HCT116 (cell line): ENCODE results near the gene TMEM11. TPM values are rescaled to one million over a fixed set of nuclear protein-coding genes. Genes with fewer than 3 reads are reported as not detected.

Source experiments
- ATAC-seq: fragments of 200-7000 bp; cut with Tn5 transposase; 2 replicates; pipeline ENCODE4 v1.9.1; 2020; ENCODE audit warnings: mild to moderate bottlenecking, moderate library complexity
- BruUV-seq: library from RNA; stranded (reverse); fragments of 400-500 nt; replicated peaks from 2 replicates; lab custom pipeline; 2021; lab: Mats Ljungman, UMichigan
- CTCF ChIA-PET: fragments of 300-600 bp; sonication (Branson Sonifier 250); formaldehyde crosslinking; loops from one replicate; lab custom pipeline; 2021; ENCODE audit warnings: antibody characterized with exemption; lab: Charles Lee
- POLR2A ChIA-PET: fragments of 300-600, 350-600 bp; sonication (Branson Sonifier 250); formaldehyde crosslinking; loops from one replicate; lab custom pipeline; 2021; ENCODE audit warnings: antibody characterized with exemption; lab: Charles Lee
- RAD21 ChIA-PET, 2 experiments: fragments of 300-600 bp; sonication (Branson Sonifier 250); formaldehyde crosslinking; loops; one replicate each; lab custom pipeline; 2023; ENCODE audit warnings: low total read pairs in 2 of 2; ENCODE audit not compliant: uncharacterized antibody in 2 of 2, unreplicated experiment in 2 of 2, low non-redundant PET in 1 of 2; lab: Charles Lee
- DNase-seq: peaks from one replicate; pipeline ENCODE4 v3.0.0-alpha.2; 2010; ENCODE audit warnings: low read depth, low spot score
- H2AFZ ChIP-seq: fragments of 200-600 bp; shearing (Covaris generic), sonication (generic); 2 replicates; pipeline ENCODE4 v1.6.1; 2017; ENCODE audit warnings: low read depth, mixed run types, mixed read lengths, antibody characterized with exemption, low read length; ENCODE audit not compliant: poor library complexity, severe bottlenecking
- H3K27ac ChIP-seq: 2 replicates; pipeline ENCODE4 v1.5.1; 2012; ENCODE audit warnings: low read depth, low read length
- H3K27me3 ChIP-seq: fragments of 200-600 bp; sonication (generic); 2 replicates; pipeline ENCODE4 v1.6.1; 2016; ENCODE audit warnings: mixed run types, low read length, mixed read lengths; ENCODE audit not compliant: insufficient read depth
- H3K36me3 ChIP-seq, 2 experiments: fragments of 200-500 bp in 1 of 2; fragments of 200-600 bp in 1 of 2; sonication (Bioruptor generic) in 1 of 2; sonication (generic) in 1 of 2; 2 replicates each; pipeline versions ENCODE4 v1.5.1 to v1.6.1; 2014 to 2016; ENCODE audit warnings: low read length in 2 of 2, inconsistent platforms in 1 of 2, mixed read lengths in 1 of 2, mixed run types in 1 of 2; ENCODE audit not compliant: insufficient read depth in 2 of 2, control insufficient read depth in 1 of 2
- H3K4me1 ChIP-seq, 2 experiments: fragments of 200-600 bp in 1 of 2; sonication (generic) in 1 of 2; 2 replicates each; pipeline versions ENCODE4 v1.5.1 to v1.6.1; 2012 to 2017; ENCODE audit warnings: low read length in 2 of 2, inconsistent platforms in 1 of 2, mild to moderate bottlenecking in 1 of 2, mixed read lengths in 1 of 2, mixed run types in 1 of 2, moderate library complexity in 1 of 2; ENCODE audit not compliant: insufficient read depth in 2 of 2, control insufficient read depth in 1 of 2
- H3K4me2 ChIP-seq: fragments of 200-600 bp; sonication (generic); 2 replicates; pipeline ENCODE4 v1.6.1; 2017; ENCODE audit warnings: mixed run types, low read length, mixed read lengths
- H3K4me3 ChIP-seq, 2 experiments: fragments of 200-600 bp in 1 of 2; sonication (generic) in 1 of 2; replicated peaks in 1 of 2; 2 replicates each; pipeline ENCODE4 v1.5.1; 2011 to 2016; ENCODE audit warnings: low read length in 2 of 2, control low read depth in 1 of 2, low read depth in 1 of 2, mild to moderate bottlenecking in 1 of 2, mixed read lengths in 1 of 2, mixed run types in 1 of 2
- H3K79me2 ChIP-seq: fragments of 200-600 bp; sonication (generic); 2 replicates; pipeline ENCODE4 v1.6.1; 2017; ENCODE audit warnings: mild to moderate bottlenecking, mixed run types, low read length, moderate library complexity, mixed read lengths; ENCODE audit not compliant: insufficient read depth
- H3K9ac ChIP-seq: fragments of 200-600 bp; sonication (generic); 2 replicates; pipeline ENCODE4 v1.6.1; 2016; ENCODE audit warnings: low read length, mixed read lengths
- H3K9me2 ChIP-seq: fragments of 200-600 bp; sonication (generic), shearing (Covaris generic); 2 replicates; pipeline ENCODE4 v1.6.1; 2017; ENCODE audit warnings: mixed run types, mild to moderate bottlenecking, moderate library complexity; ENCODE audit not compliant: insufficient read depth
- H3K9me3 ChIP-seq, 2 experiments: fragments of 200-500 bp in 1 of 2; fragments of 200-600 bp in 1 of 2; sonication (Bioruptor generic) in 1 of 2; sonication (generic) in 1 of 2; 2 replicates each; pipeline ENCODE4 v1.6.1; 2014 to 2017; ENCODE audit warnings: low read length in 2 of 2, mixed read lengths in 2 of 2, inconsistent platforms in 1 of 2, low read depth in 1 of 2, mild to moderate bottlenecking in 1 of 2, mixed run types in 1 of 2, moderate library complexity in 1 of 2; ENCODE audit not compliant: control insufficient read depth in 1 of 2, insufficient read depth in 1 of 2
- H4K20me1 ChIP-seq: fragments of 200-600 bp; sonication (generic), shearing (Covaris generic); 2 replicates; pipeline ENCODE4 v1.6.1; 2017; ENCODE audit warnings: mixed run types, mild to moderate bottlenecking, moderate library complexity; ENCODE audit not compliant: insufficient read depth
- CTCF ChIP-seq, 3 experiments: fragments of 200-600 bp in 1 of 3; sonication (generic) in 1 of 3; IDR thresholded peaks in 2 of 3; conservative IDR thresholded peaks in 1 of 3; 2 replicates each; pipeline ENCODE4 v1.5.1; 2012 to 2017; ENCODE audit warnings: low read depth in 2 of 3, low read length in 2 of 3, antibody characterized with exemption in 1 of 3, borderline replicate concordance in 1 of 3, control low read depth in 1 of 3, mild to moderate bottlenecking in 1 of 3, mixed read lengths in 1 of 3, mixed run types in 1 of 3, moderate library complexity in 1 of 3; ENCODE audit not compliant: insufficient read depth in 1 of 3
- EGR1 ChIP-seq: IDR thresholded peaks from 2 replicates; pipeline ENCODE4 v1.6.1; 2012; ENCODE audit warnings: low read depth
- ELF1 ChIP-seq: IDR thresholded peaks from 2 replicates; pipeline ENCODE4 v1.6.1; 2012; ENCODE audit warnings: low read depth, borderline replicate concordance
- EZH2 ChIP-seq: fragments of 200-600 bp; sonication (generic); IDR thresholded peaks from 2 replicates; pipeline ENCODE4 v1.6.1; 2017; ENCODE audit warnings: antibody characterized with exemption, mixed run types
- EZH2phosphoT487 ChIP-seq: fragments of 200-600 bp; IDR thresholded peaks from 2 replicates; pipeline ENCODE4 v1.6.1; 2018; ENCODE audit warnings: antibody characterized with exemption, borderline replicate concordance
- MAX ChIP-seq: IDR thresholded peaks from 2 replicates; pipeline ENCODE4 v1.6.1; 2012
- SP1 ChIP-seq: IDR thresholded peaks from 2 replicates; pipeline ENCODE4 v1.6.1; 2012; ENCODE audit warnings: low read depth
- YY1 ChIP-seq: IDR thresholded peaks from 2 replicates; pipeline ENCODE4 v1.6.1; 2011; ENCODE audit warnings: low read length, low read depth, moderate library complexity, mild to moderate bottlenecking; ENCODE audit not compliant: insufficient replicate concordance; ENCODE audit errors: extremely low read depth
- ZBTB33 ChIP-seq: IDR thresholded peaks from 2 replicates; pipeline ENCODE4 v1.6.1; 2011; ENCODE audit warnings: mild to moderate bottlenecking, low read length, moderate library complexity; ENCODE audit not compliant: insufficient replicate concordance; ENCODE audit errors: extremely low read depth
- ZFX ChIP-seq: fragments of 450-650 bp; IDR thresholded peaks from 2 replicates; pipeline ENCODE4 v1.6.1; 2017
- ZNF274 ChIP-seq: fragments of 200-500 bp; sonication (Bioruptor generic); IDR thresholded peaks from 2 replicates; pipeline ENCODE4 v1.6.1; 2014; ENCODE audit warnings: mild to moderate bottlenecking, low read depth, low read length, inconsistent platforms
- intact Hi-C: fragments of 100-400 bp; cut with micrococcal nuclease; formaldehyde crosslinking; loops from 2 replicates; pipeline ENCODE4 v1.10.0; 2022
- total RNA-seq: library from RNA; stranded (reverse); gene quantifications from one replicate; pipeline ENCODE4 v1.2.1, GENCODE V29; 2021; ENCODE audit not compliant: unreplicated experiment
- TF ChIP-seq, protein P1 (sequence below): IDR thresholded peaks from 2 replicates; pipeline ENCODE4 v1.6.1; 2012
- TF ChIP-seq, protein P2 (sequence below): IDR thresholded peaks from 2 replicates; pipeline ENCODE4 v1.6.1; 2012; ENCODE audit warnings: low read depth

The TMEM11 gene
- total RNA-seq, 1 experiment from 2014 or later, result 31.0 TPM

DNA sequence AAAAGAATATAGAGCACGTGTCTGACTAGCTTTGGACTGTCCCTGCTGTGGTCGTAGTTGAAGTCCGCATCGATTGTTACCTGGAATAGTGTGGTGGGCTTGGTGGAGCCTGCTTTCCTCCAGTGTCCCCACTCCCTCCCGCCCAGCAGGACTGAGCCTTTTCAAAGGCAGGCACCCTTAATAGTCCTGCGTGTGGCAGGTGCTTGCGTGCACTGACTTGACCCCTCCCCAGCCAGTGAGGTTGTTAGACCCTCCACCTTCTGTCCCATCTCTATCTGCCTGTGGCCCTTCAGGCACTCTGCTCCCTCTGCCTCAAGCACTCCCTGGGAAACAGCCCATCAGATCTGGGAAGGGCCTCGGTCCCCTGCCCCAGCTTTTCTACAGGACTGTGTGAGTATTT is 36.6 kb downstream of the TMEM11 start (continued):
- TF ChIP-seq CTCF (IDR thresholded peaks at IDR 0.05 in 2 of 3, conservative IDR thresholded peaks at IDR 0.05 in 1 of 3; ENCODE audit: borderline replicate concordance in 1 of 3, insufficient read depth in 1 of 3, low read depth in 2 of 3, low read length in 2 of 3) (no peak), EGR1 (no peak), SP1 (no peak), ZBTB33 (no peak), ZNF274 (no peak), ZFX (no peak)
- TF ChIP-seq, protein P1, sequence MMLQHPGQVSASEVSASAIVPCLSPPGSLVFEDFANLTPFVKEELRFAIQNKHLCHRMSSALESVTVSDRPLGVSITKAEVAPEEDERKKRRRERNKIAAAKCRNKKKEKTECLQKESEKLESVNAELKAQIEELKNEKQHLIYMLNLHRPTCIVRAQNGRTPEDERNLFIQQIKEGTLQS, result no peak
- TF ChIP-seq, all 23 proteins: peak for 0

- Histone ChIP-seq H3K4me3 (no peak overlapping the region), H4K20me1 (no peaks in the 10 kb centered on the region), H3K79me2 (no peaks in the 10 kb centered on the region), H2AFZ (no peak overlapping the region), H3K9me3 (no peaks in the 10 kb centered on the region), H3K27ac (no peak overlapping the region), H3K27me3 (no peaks in the 10 kb centered on the region), H3K9ac (no peak overlapping the region), H3K9me2 (no peaks in the 10 kb centered on the region), H3K36me3 (no peaks in the 10 kb centered on the region), H3K4me2 (no peak overlapping the region), H3K4me1 (no peaks in the 10 kb centered on the region)
- ChIA-PET CTCF (no interaction called here), POLR2A (no interaction called here), RAD21 (no interaction called here)
- no TSS peak for BruUV-seq
- ATAC-seq, result no peak
- intact Hi-C loops, result no loop called here
- DNase-seq, result no peak
- TF ChIP-seq EZH2 (no peak), MAX (no peak), ELF1 (no peak), EZH2phosphoT487 (no peak), YY1 (no peak), CTCF (IDR thresholded peaks at IDR 0.05 in 2 of 3, conservative IDR thresholded peaks at IDR 0.05 in 1 of 3; ENCODE audit: borderline replicate concordance in 1 of 3, insufficient read depth in 1 of 3, low read depth in 2 of 3, low read length in 2 of 3) (no peak)
- TF ChIP-seq, protein P2, sequence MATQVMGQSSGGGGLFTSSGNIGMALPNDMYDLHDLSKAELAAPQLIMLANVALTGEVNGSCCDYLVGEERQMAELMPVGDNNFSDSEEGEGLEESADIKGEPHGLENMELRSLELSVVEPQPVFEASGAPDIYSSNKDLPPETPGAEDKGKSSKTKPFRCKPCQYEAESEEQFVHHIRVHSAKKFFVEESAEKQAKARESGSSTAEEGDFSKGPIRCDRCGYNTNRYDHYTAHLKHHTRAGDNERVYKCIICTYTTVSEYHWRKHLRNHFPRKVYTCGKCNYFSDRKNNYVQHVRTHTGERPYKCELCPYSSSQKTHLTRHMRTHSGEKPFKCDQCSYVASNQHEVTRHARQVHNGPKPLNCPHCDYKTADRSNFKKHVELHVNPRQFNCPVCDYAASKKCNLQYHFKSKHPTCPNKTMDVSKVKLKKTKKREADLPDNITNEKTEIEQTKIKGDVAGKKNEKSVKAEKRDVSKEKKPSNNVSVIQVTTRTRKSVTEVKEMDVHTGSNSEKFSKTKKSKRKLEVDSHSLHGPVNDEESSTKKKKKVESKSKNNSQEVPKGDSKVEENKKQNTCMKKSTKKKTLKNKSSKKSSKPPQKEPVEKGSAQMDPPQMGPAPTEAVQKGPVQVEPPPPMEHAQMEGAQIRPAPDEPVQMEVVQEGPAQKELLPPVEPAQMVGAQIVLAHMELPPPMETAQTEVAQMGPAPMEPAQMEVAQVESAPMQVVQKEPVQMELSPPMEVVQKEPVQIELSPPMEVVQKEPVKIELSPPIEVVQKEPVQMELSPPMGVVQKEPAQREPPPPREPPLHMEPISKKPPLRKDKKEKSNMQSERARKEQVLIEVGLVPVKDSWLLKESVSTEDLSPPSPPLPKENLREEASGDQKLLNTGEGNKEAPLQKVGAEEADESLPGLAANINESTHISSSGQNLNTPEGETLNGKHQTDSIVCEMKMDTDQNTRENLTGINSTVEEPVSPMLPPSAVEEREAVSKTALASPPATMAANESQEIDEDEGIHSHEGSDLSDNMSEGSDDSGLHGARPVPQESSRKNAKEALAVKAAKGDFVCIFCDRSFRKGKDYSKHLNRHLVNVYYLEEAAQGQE, result no peak
These were observed 37.1 kb downstream of the TMEM11 start for GRCh38 chr17:21176773-21177395.
